Smooth muscle cell (in vitro differentiated cells): ENCODE data around the gene PADI4. TPM values are rescaled to one million over a fixed set of nuclear protein-coding genes. Genes with fewer than 3 reads are reported as not detected.

Experiments used
- DNase-seq: peaks from one replicate; lab custom pipeline; 2025; ENCODE audit not compliant: unreplicated experiment; lab: John Stamatoyannopoulos, UW
- H2AFZ ChIP-seq: fragments of 200-600 bp; sonication (generic); 2 replicates; pipeline ENCODE4 v1.6.0; 2016; ENCODE audit warnings: antibody characterized with exemption, low read depth, mild to moderate bottlenecking
- H3F3A ChIP-seq: fragments of 200-600 bp; sonication (generic); 2 replicates; pipeline ENCODE4 v1.6.0; 2017; ENCODE audit warnings: antibody characterized with exemption, low read depth
- H3K27ac ChIP-seq: fragments of 200-600 bp; sonication (generic); 2 replicates; pipeline ENCODE4 v1.5.1; 2016; ENCODE audit warnings: low read depth, mild to moderate bottlenecking
- H3K27me3 ChIP-seq: fragments of 200-600 bp; sonication (generic); 2 replicates; pipeline ENCODE4 v1.6.1; 2016; ENCODE audit warnings: low read depth, mild to moderate bottlenecking
- H3K36me3 ChIP-seq: fragments of 200-600 bp; sonication (generic); 2 replicates; pipeline ENCODE4 v1.5.1; 2016; ENCODE audit warnings: low read depth
- H3K4me1 ChIP-seq: fragments of 200-600 bp; sonication (generic); 2 replicates; pipeline ENCODE4 v1.5.1; 2016; ENCODE audit warnings: low read depth
- H3K4me2 ChIP-seq: fragments of 200-600 bp; sonication (generic); 2 replicates; pipeline ENCODE4 v1.6.0; 2016; ENCODE audit warnings: mild to moderate bottlenecking
- H3K4me3 ChIP-seq: fragments of 200-600 bp; sonication (generic); 2 replicates; pipeline ENCODE4 v1.5.1; 2016; ENCODE audit warnings: mild to moderate bottlenecking
- H3K79me2 ChIP-seq: fragments of 200-600 bp; sonication (generic); 2 replicates; pipeline ENCODE4 v1.6.0; 2016; ENCODE audit warnings: low read depth, mild to moderate bottlenecking
- H3K9ac ChIP-seq: fragments of 200-600 bp; sonication (generic); 2 replicates; pipeline ENCODE4 v1.6.0; 2016; ENCODE audit warnings: low read depth
- H3K9me3 ChIP-seq: fragments of 200-600 bp; sonication (generic); replicated peaks from 2 replicates; pipeline ENCODE4 v1.5.1; 2016; ENCODE audit warnings: low read depth
- H4K20me1 ChIP-seq: fragments of 200-600 bp; sonication (generic); 2 replicates; pipeline ENCODE4 v1.6.0; 2016; ENCODE audit warnings: low read depth
- WGBS: methylation state at CpG from one replicate; pipeline ENCODE4 v1.1.7; 2016; ENCODE audit warnings: low lambda C conversion rate; 5-methylcytosine and 5-hydroxymethylcytosine counted together
- polyA plus RNA-seq: library from polyadenylated mRNA; unstranded; fragments of >200 nt; fragmentation: Nextera tagmentation; extraction: Ambion mirVana; gene quantifications from 2 replicates; pipeline ENCODE4 v1.2.1, GENCODE V29; 2016
- total RNA-seq: library from RNA; depleted of rRNA; stranded (reverse); fragments of >200 nt; gene quantifications from 2 replicates; pipeline ENCODE4 v1.2.3, GENCODE V29; 2014
- TF ChIP-seq, protein P1 (sequence below): fragments of 200-600 bp; sonication (generic); IDR thresholded peaks from 2 replicates; pipeline ENCODE4 v1.5.1; 2017; ENCODE audit warnings: borderline replicate concordance, mild to moderate bottlenecking, antibody characterized with exemption; ENCODE audit not compliant: insufficient read depth, poor library complexity, severe bottlenecking

Gene PADI4
- total and polyA plus RNA-seq, 2 experiments from 2014 or later: not detected

DNA sequence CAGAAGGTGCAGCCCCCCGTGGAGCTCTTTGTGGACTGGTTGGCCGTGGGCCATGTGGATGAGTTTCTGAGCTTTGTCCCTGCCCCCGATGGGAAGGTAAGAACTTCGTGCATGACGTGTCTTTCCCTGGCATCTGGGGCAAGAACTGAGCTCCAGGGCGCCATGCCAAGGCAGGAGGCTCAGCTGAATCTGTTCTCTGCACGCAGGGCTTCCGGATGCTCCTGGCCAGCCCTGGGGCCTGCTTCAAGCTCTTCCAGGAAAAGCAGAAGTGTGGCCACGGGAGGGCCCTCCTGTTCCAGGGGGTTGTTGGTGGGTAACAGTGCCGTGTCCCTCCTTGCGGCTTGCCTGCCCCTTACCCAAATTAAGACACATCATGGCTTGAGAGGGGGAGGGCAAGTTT lies 31.4 kb upstream of the PADI4 start:
- H3K27ac ChIP-seq: no peak overlapping the region
- H3K9me3 ChIP-seq: no peaks in the 10 kb centered on the region
- H4K20me1 ChIP-seq: no peaks in the 10 kb centered on the region
- H3K4me1 ChIP-seq: no peaks in the 10 kb centered on the region
- H3K36me3 ChIP-seq: no peaks in the 10 kb centered on the region
- no peak overlapping the region for H3K4me2 ChIP-seq
- WGBS: 88% methylated on average over 11 of the region's 11 CpGs
- no peaks in the 10 kb centered on the region for H3K27me3 ChIP-seq
- no peak overlapping the region for H3K4me3 ChIP-seq
- no peak overlapping the region for H2AFZ ChIP-seq
- H3K79me2 ChIP-seq: no peaks in the 10 kb centered on the region
- TF ChIP-seq, protein P1, sequence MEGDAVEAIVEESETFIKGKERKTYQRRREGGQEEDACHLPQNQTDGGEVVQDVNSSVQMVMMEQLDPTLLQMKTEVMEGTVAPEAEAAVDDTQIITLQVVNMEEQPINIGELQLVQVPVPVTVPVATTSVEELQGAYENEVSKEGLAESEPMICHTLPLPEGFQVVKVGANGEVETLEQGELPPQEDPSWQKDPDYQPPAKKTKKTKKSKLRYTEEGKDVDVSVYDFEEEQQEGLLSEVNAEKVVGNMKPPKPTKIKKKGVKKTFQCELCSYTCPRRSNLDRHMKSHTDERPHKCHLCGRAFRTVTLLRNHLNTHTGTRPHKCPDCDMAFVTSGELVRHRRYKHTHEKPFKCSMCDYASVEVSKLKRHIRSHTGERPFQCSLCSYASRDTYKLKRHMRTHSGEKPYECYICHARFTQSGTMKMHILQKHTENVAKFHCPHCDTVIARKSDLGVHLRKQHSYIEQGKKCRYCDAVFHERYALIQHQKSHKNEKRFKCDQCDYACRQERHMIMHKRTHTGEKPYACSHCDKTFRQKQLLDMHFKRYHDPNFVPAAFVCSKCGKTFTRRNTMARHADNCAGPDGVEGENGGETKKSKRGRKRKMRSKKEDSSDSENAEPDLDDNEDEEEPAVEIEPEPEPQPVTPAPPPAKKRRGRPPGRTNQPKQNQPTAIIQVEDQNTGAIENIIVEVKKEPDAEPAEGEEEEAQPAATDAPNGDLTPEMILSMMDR: no peak
- no peak overlapping the region for H3K9ac ChIP-seq
- no peaks in the 10 kb centered on the region for H3F3A ChIP-seq
- no peak for DNase-seq

GRCh38 chr1:17277511-17278159 lies 30.4 kb upstream of the PADI4 start:
- Histone ChIP-seq H3K4me1 (no peaks in the 10 kb centered on the region), H3K27me3 (no peaks in the 10 kb centered on the region), H4K20me1 (no peaks in the 10 kb centered on the region), H3K4me3 (no peak overlapping the region), H3K9ac (no peak overlapping the region), H3K79me2 (no peaks in the 10 kb centered on the region), H3K4me2 (no peak overlapping the region), H3K36me3 (no peaks in the 10 kb centered on the region), H3F3A (no peaks in the 10 kb centered on the region), H2AFZ (no peak overlapping the region), H3K9me3 (no peaks in the 10 kb centered on the region), H3K27ac (no peak overlapping the region)
- TF ChIP-seq, protein P1: no peak
- no peak for DNase-seq
- WGBS: 96% methylated on average over 8 of the region's 8 CpGs

- TF ChIP-seq, protein P1: no peak
- no peak overlapping the region for H3K9ac ChIP-seq
- H3K4me3 ChIP-seq: no peak overlapping the region
- H3K27ac ChIP-seq: no peak overlapping the region
- H3K27me3 ChIP-seq: peaks cover 4% of the 10 kb centered on the region
- no peak for DNase-seq
- no peaks in the 10 kb centered on the region for H3K9me3 ChIP-seq
- no peak overlapping the region for H3K4me2 ChIP-seq
- H3F3A ChIP-seq: no peaks in the 10 kb centered on the region
- WGBS: 84% methylated on average over 14 of the region's 14 CpGs
- no peaks in the 10 kb centered on the region for H3K4me1 ChIP-seq
- H2AFZ ChIP-seq: no peak overlapping the region
- H3K79me2 ChIP-seq: no peaks in the 10 kb centered on the region
- H3K36me3 ChIP-seq: no peaks in the 10 kb centered on the region
- H4K20me1 ChIP-seq: no peaks in the 10 kb centered on the region
Observed at GRCh38 chr1:17278996-17279830, 28.8 kb upstream of the PADI4 start.

DNA sequence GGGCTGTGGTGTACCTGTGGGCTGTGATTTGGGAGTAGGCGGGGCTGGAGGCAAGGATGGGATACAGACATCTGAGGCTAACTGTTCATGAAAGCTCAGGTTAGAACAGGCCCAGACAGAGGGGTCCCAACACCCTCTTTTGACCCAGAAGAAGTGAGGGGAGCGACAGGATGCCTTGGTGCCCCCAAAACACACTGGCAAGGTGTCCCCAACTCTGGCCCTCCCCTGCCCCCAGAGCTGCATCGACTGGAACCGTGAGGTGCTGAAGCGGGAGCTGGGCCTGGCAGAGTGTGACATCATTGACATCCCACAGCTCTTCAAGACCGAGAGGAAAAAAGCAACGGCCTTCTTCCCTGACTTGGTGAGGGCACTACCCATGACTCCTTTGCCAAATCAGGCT lies 27.6 kb upstream of the PADI4 start:
- DNase-seq: no peak
- Histone ChIP-seq H4K20me1 (no peaks in the 10 kb centered on the region), H2AFZ (no peak overlapping the region), H3K4me2 (no peak overlapping the region), H3K4me1 (no peaks in the 10 kb centered on the region), H3K9ac (no peak overlapping the region), H3K9me3 (no peaks in the 10 kb centered on the region), H3K4me3 (no peak overlapping the region), H3K79me2 (no peaks in the 10 kb centered on the region), H3K27me3 (peaks cover 6% of the 10 kb centered on the region), H3K27ac (no peak overlapping the region), H3F3A (no peaks in the 10 kb centered on the region), H3K36me3 (no peaks in the 10 kb centered on the region)
- 93% methylated on average over 7 of the region's 7 CpGs for WGBS
- TF ChIP-seq, protein P1: no peak
